ENCODE measurements around the gene HIVEP2. TPM values are rescaled to one million over a fixed set of nuclear protein-coding genes. Genes with fewer than 3 reads are reported as not detected.
"Not testable (repeated sequence)": the region's sequence is repeated elsewhere in the genome, so short reads cannot be mapped to it uniquely, and the experiment has no call there.

HIVEP2 gene
- 7.3 and 8.8 TPM in 2 replicates for total RNA-seq (2014; rRNA removed; shearing (Covaris generic))

- DNase-seq (ENCODE audit: low read depth) = peak; percentile 78
Observed at GRCh38 chr6:142945049-142945445, at the start of gene HIVEP2. Gene HIVEP2, minus strand, starts transcription at chr6:142945176. Its CDS starts 170,438 bp downstream, at chr6:142774738.

- no peak for DNase-seq (ENCODE audit: low read depth)
Observed at GRCh38 chr6:142993977-142994376, 49.0 kb upstream of the HIVEP2 start.

- DNase-seq (ENCODE audit: low read depth) = no peak
Observed at GRCh38 chr6:142987490-142987889, 42.5 kb upstream of the HIVEP2 start.

GRCh38 chr6:142985281-142985680 lies 40.3 kb upstream of the HIVEP2 start:
- DNase-seq (ENCODE audit: low read depth) = no peak

GRCh38 chr6:142984386-142984785 lies 39.4 kb upstream of the HIVEP2 start:
- no peak for DNase-seq (ENCODE audit: low read depth)

GRCh38 chr6:142975365-142975764 lies 30.4 kb upstream of the HIVEP2 start:
- DNase-seq (ENCODE audit: low read depth) = no peak

- not testable (repeated sequence) for DNase-seq (ENCODE audit: low read depth)
Observed at GRCh38 chr6:142970941-142971340, 26.0 kb upstream of the HIVEP2 start.

GRCh38 chr6:142968601-142969000 lies 23.6 kb upstream of the HIVEP2 start:
- DNase-seq (ENCODE audit: low read depth) = no peak

GRCh38 chr6:142966294-142966693 lies 21.3 kb upstream of the HIVEP2 start:
- DNase-seq (ENCODE audit: low read depth) = no peak

- DNase-seq (ENCODE audit: low read depth) = no peak
Observed at GRCh38 chr6:142965164-142965563, 20.2 kb upstream of the HIVEP2 start.

GRCh38 chr6:142960098-142960497 lies 15.1 kb upstream of the HIVEP2 start:
- DNase-seq (ENCODE audit: low read depth) = peak; percentile 66

- no peak for DNase-seq (ENCODE audit: low read depth)
Observed at GRCh38 chr6:142958343-142958742, 13.4 kb upstream of the HIVEP2 start.

GRCh38 chr6:142956726-142957125 lies 11.8 kb upstream of the HIVEP2 start:
- no peak for DNase-seq (ENCODE audit: low read depth)

GRCh38 chr6:142954844-142955243 lies 9.9 kb upstream of the HIVEP2 start:
- no peak for DNase-seq (ENCODE audit: low read depth)

- no peak for DNase-seq (ENCODE audit: low read depth)
Observed at GRCh38 chr6:142953373-142954273, 8.6 kb upstream of the HIVEP2 start.

GRCh38 chr6:142952614-142953013 lies 7.6 kb upstream of the HIVEP2 start:
- DNase-seq (ENCODE audit: low read depth) = no peak

GRCh38 chr6:142950291-142950690 lies 5.3 kb upstream of the HIVEP2 start:
- peak; percentile 15 for DNase-seq (ENCODE audit: low read depth)

- no peak for DNase-seq (ENCODE audit: low read depth)
Observed at GRCh38 chr6:142947714-142948480, 2.9 kb upstream of the HIVEP2 start.

GRCh38 chr6:142946924-142947713 lies 2.1 kb upstream of the HIVEP2 start:
- DNase-seq (ENCODE audit: low read depth) = peak; percentile 72

- peak; percentile 99 for DNase-seq (ENCODE audit: low read depth)
Observed at GRCh38 chr6:142946181-142946923, 1.4 kb upstream of the HIVEP2 start.
